ENCODE results near the gene PGLYRP3.

The PGLYRP3 gene

DNA sequence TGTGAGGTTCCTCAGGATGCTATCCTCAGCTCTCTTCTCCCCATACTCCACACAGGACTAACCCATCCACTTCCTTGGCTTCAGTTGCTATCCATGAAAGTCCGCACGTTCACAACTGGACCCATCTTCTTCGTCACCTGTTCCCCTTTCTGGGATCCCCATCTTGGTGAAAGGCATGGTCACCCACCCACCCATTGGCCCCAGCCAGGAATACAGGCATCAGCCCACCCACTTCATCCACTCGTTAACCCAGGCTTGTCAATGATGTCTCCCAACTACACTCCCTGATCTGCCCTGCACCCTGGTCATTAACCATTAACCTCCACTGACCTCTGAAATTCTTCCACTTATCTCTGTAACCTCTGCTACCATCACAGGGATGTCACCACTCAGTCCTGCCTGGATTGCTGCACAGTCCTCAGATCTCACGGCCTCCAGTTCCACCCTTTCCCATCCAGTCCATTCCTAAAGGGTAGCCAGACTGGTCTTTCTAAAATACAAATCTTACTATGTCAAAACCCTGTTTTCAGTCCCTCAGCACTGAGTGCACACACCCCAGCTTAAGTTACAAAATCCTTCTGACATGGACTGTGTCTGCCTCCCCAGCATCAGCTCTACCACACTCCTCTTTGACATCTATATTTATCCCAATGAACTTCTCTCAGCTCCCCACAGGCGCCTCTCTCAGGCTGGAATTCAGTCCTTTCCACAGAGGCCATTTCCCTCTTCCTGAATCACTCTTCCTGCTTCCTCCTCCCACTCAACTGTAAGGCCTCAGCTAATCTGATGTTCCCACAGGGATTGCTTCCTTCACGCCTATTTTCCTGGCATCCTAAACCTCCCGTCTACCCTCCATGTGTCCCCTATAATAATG is 25.5 kb upstream of the PGLYRP3 start:
- Histone ChIP-seq H3K4me1 (ENCODE audit: control insufficient read depth, insufficient read depth, low read length) (no peaks in the 10 kb centered on the region), H3K27ac (ENCODE audit: extremely low read depth, low read depth, low read length) (no peak overlapping the region), H3K9me3 (ENCODE audit: control insufficient read depth, insufficient read depth, low read depth, low read length) (no peaks in the 10 kb centered on the region), H3K36me3 (ENCODE audit: control insufficient read depth in 2 of 2, insufficient read depth in 1 of 2, low read length in 2 of 2) (no peaks in the 10 kb centered on the region), H3K4me3 (ENCODE audit: low read depth, low read length) (no peak overlapping the region)
- TF ChIP-seq ZNF416 (tag by site-specific recombination; IDR thresholded peaks at IDR 0.05), result no peak
- TF ChIP-seq ZNF2 (tag by site-specific recombination; IDR thresholded peaks at IDR 0.05), result no peak
- ChIA-PET CTCF (interaction anchor here (1.8 kb wide), 1 partner anchor 14 kb away, joined by 6 read pairs; no protein-coding TSS in a partner anchor), POLR2A (no interaction called here)

DNA sequence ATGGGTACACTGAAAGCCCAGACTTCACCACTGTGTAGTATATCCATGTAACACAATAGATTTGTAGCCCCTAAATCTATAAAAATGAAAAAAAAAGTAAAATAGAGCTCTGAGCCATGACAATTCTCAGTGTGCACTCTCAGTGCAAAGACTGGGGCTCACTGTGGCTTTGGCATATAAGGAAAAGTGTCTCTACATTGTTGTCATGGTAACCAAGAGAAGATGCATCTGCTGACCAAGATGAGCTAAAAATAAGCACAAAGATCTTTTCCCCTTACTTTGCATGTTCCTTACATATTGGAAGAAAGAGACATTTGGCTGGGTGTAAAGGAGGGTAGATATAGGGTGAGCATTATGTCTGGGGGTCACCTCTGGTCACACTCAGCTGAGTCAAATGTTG is 23.9 kb upstream of the PGLYRP3 start:
- Histone ChIP-seq H3K36me3 (ENCODE audit: control insufficient read depth in 2 of 2, insufficient read depth in 1 of 2, low read length in 2 of 2) (no peaks in the 10 kb centered on the region), H3K4me3 (ENCODE audit: low read depth, low read length) (no peak overlapping the region), H3K27ac (ENCODE audit: extremely low read depth, low read depth, low read length) (no peak overlapping the region), H3K9me3 (ENCODE audit: control insufficient read depth, insufficient read depth, low read depth, low read length) (no peaks in the 10 kb centered on the region), H3K4me1 (ENCODE audit: control insufficient read depth, insufficient read depth, low read length) (no peaks in the 10 kb centered on the region)
- ChIA-PET CTCF (interaction anchor here (1.8 kb wide), 1 partner anchor 16 kb away, joined by 6 read pairs; no protein-coding TSS in a partner anchor), POLR2A (no interaction called here)
- no peak for TF ChIP-seq ZNF311 (tag by site-specific recombination; IDR thresholded peaks at IDR 0.05; ENCODE audit: borderline replicate concordance)
- TF ChIP-seq, protein P1, sequence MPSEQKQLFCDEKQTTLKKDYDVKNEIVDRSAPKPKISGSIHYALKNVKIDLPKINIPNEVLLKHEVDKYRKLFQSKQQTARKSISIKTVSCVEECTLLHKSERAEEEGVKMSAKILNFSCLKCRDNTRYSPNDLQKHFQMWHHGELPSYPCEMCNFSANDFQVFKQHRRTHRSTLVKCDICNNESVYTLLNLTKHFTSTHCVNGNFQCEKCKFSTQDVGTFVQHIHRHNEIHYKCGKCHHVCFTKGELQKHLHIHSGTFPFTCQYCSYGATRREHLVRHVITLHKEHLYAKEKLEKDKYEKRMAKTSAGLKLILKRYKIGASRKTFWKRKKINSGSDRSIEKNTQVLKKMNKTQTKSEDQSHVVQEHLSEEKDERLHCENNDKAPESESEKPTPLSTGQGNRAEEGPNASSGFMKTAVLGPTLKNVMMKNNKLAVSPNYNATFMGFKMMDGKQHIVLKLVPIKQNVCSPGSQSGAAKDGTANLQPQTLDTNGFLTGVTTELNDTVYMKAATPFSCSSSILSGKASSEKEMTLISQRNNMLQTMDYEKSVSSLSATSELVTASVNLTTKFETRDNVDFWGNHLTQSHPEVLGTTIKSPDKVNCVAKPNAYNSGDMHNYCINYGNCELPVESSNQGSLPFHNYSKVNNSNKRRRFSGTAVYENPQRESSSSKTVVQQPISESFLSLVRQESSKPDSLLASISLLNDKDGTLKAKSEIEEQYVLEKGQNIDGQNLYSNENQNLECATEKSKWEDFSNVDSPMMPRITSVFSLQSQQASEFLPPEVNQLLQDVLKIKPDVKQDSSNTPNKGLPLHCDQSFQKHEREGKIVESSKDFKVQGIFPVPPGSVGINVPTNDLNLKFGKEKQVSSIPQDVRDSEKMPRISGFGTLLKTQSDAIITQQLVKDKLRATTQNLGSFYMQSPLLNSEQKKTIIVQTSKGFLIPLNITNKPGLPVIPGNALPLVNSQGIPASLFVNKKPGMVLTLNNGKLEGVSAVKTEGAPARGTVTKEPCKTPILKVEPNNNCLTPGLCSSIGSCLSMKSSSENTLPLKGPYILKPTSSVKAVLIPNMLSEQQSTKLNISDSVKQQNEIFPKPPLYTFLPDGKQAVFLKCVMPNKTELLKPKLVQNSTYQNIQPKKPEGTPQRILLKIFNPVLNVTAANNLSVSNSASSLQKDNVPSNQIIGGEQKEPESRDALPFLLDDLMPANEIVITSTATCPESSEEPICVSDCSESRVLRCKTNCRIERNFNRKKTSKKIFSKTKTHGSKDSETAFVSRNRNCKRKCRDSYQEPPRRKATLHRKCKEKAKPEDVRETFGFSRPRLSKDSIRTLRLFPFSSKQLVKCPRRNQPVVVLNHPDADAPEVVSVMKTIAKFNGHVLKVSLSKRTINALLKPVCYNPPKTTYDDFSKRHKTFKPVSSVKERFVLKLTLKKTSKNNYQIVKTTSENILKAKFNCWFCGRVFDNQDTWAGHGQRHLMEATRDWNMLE (tag by site-specific recombination; conservative IDR thresholded peaks at IDR 0.05; ENCODE audit: low read depth), result no peak
- no peak for TF ChIP-seq GLI2 (tag by site-specific recombination; IDR thresholded peaks at IDR 0.05; ENCODE audit: borderline replicate concordance, low read depth)
- no peak for TF ChIP-seq ZSCAN16 (tag by site-specific recombination; IDR thresholded peaks at IDR 0.05)
- TF ChIP-seq PRDM1 (tag by site-specific recombination; IDR thresholded peaks at IDR 0.05), result no peak
- no peak for TF ChIP-seq ZNF529 (tag by site-specific recombination; IDR thresholded peaks at IDR 0.05; ENCODE audit: insufficient replicate concordance)
- TF ChIP-seq ZNF501 (tag by site-specific recombination; IDR thresholded peaks at IDR 0.05), result no peak
- no peak for TF ChIP-seq KLF1 (tag by site-specific recombination; IDR thresholded peaks at IDR 0.05)
- TF ChIP-seq KLF7 (tag by site-specific recombination; IDR thresholded peaks at IDR 0.05; ENCODE audit: borderline replicate concordance), result no peak
- TF ChIP-seq ZNF404 (tag by site-specific recombination; IDR thresholded peaks at IDR 0.05), result no peak
- no peak for TF ChIP-seq YY1 (tag by site-specific recombination; IDR thresholded peaks at IDR 0.05)
- no peak for TF ChIP-seq SP3 (tag by site-specific recombination; IDR thresholded peaks at IDR 0.05)
- TF ChIP-seq, protein P2, sequence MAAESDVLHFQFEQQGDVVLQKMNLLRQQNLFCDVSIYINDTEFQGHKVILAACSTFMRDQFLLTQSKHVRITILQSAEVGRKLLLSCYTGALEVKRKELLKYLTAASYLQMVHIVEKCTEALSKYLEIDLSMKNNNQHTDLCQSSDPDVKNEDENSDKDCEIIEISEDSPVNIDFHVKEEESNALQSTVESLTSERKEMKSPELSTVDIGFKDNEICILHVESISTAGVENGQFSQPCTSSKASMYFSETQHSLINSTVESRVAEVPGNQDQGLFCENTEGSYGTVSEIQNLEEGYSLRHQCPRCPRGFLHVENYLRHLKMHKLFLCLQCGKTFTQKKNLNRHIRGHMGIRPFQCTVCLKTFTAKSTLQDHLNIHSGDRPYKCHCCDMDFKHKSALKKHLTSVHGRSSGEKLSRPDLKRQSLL (tag by site-specific recombination; IDR thresholded peaks at IDR 0.05), result no peak
- TF ChIP-seq, protein P3, sequence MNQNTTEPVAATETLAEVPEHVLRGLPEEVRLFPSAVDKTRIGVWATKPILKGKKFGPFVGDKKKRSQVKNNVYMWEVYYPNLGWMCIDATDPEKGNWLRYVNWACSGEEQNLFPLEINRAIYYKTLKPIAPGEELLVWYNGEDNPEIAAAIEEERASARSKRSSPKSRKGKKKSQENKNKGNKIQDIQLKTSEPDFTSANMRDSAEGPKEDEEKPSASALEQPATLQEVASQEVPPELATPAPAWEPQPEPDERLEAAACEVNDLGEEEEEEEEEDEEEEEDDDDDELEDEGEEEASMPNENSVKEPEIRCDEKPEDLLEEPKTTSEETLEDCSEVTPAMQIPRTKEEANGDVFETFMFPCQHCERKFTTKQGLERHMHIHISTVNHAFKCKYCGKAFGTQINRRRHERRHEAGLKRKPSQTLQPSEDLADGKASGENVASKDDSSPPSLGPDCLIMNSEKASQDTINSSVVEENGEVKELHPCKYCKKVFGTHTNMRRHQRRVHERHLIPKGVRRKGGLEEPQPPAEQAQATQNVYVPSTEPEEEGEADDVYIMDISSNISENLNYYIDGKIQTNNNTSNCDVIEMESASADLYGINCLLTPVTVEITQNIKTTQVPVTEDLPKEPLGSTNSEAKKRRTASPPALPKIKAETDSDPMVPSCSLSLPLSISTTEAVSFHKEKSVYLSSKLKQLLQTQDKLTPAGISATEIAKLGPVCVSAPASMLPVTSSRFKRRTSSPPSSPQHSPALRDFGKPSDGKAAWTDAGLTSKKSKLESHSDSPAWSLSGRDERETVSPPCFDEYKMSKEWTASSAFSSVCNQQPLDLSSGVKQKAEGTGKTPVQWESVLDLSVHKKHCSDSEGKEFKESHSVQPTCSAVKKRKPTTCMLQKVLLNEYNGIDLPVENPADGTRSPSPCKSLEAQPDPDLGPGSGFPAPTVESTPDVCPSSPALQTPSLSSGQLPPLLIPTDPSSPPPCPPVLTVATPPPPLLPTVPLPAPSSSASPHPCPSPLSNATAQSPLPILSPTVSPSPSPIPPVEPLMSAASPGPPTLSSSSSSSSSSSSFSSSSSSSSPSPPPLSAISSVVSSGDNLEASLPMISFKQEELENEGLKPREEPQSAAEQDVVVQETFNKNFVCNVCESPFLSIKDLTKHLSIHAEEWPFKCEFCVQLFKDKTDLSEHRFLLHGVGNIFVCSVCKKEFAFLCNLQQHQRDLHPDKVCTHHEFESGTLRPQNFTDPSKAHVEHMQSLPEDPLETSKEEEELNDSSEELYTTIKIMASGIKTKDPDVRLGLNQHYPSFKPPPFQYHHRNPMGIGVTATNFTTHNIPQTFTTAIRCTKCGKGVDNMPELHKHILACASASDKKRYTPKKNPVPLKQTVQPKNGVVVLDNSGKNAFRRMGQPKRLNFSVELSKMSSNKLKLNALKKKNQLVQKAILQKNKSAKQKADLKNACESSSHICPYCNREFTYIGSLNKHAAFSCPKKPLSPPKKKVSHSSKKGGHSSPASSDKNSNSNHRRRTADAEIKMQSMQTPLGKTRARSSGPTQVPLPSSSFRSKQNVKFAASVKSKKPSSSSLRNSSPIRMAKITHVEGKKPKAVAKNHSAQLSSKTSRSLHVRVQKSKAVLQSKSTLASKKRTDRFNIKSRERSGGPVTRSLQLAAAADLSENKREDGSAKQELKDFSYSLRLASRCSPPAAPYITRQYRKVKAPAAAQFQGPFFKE (tag by site-specific recombination; IDR thresholded peaks at IDR 0.05; ENCODE audit: borderline replicate concordance), result no peak
- no peak for TF ChIP-seq ZNF561 (tag by site-specific recombination; IDR thresholded peaks at IDR 0.05; ENCODE audit: borderline replicate concordance)
- no peak for TF ChIP-seq ZNF138 (tag by site-specific recombination; IDR thresholded peaks at IDR 0.05; ENCODE audit: borderline replicate concordance)
- TF ChIP-seq, protein P4, sequence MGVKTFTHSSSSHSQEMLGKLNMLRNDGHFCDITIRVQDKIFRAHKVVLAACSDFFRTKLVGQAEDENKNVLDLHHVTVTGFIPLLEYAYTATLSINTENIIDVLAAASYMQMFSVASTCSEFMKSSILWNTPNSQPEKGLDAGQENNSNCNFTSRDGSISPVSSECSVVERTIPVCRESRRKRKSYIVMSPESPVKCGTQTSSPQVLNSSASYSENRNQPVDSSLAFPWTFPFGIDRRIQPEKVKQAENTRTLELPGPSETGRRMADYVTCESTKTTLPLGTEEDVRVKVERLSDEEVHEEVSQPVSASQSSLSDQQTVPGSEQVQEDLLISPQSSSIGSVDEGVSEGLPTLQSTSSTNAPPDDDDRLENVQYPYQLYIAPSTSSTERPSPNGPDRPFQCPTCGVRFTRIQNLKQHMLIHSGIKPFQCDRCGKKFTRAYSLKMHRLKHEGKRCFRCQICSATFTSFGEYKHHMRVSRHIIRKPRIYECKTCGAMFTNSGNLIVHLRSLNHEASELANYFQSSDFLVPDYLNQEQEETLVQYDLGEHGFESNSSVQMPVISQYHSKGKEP (tag by site-specific recombination; IDR thresholded peaks at IDR 0.05), result no peak
- no peak for TF ChIP-seq KLF9 (tag by site-specific recombination; IDR thresholded peaks at IDR 0.05; ENCODE audit: low read depth)

Measured in HEK293 (cell line).